ENCODE results near the gene GSTCD. TPM values are rescaled to one million over a fixed set of nuclear protein-coding genes. Genes with fewer than 3 reads are reported as not detected.

Gene GSTCD
- total and polyA plus RNA-seq, 2 donors (not counting 1 experiment from before 2014, with no cell fraction given), result 8.5 to 10.9 TPM

DNA sequence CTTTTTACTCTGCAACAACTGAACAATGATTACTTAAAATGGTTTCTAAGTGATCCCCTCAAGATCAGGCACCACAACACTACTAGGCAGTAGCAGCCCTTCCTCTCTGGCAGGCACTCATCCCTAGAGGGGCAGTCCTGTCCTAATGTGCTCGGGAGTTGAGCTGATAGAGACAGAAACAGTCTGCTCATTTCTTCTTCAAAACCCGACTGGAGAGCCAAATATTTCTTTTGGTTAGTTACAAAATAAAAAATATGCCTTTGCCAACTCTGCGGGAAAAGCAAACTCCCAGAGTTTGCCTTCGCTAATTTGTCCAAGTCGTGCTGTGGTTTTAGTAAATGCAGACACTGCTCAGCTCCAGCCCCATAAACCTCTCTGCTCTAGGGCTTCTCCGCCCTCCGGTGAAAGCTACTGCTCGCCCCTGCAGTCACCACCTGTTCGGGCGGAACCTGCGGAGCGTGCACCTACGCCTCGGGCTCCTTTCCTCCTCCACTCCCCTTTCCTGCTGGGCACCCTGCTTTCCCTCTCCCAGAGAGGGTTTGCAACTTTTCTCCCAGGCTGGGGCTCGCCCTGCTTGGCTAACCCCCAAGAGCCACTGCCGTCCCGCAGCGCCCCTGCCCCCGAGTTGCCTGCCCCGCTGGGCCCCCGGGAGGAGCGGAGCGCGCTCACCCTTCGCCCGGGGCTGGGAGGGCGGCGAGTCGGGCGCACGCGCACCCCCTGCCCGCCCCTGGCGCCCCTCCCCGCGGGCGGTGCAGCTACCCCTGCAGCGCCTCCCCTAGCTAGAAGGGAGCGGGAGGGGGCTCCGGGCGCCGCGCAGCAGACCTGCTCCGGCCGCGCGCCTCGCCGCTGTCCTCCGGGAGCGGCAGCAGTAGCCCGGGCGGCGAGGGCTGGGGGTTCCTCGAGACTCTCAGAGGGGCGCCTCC is 186.3 kb downstream of the GSTCD start, which contains the start of gene NPNT:
Gene NPNT (plus strand): TSS at position 812 of the 923 bp plus-strand sequence. CDS start 182 bp downstream, outside the sequence.
- peak within 1 kb of the TSS in 2 of 4 experiments; percentile 49 for H3K4me3 ChIP-seq (replicated peaks in 1 of 4; ENCODE audit: control extremely low read depth in 1 of 4, insufficient read depth in 1 of 4, low read depth in 3 of 4, low read length in 4 of 4)
- H2AFZ ChIP-seq (ENCODE audit: low read length), result no peak within 1 kb of the TSS
- H3K27ac ChIP-seq (ENCODE audit: insufficient read depth, low read length), result no peak within 1 kb of the TSS
- no peaks in the 10 kb centered on the region for H3K79me2 ChIP-seq (ENCODE audit: control insufficient read depth, insufficient read depth, low read length)
- H4K20me1 ChIP-seq (ENCODE audit: control insufficient read depth, extremely low read depth, insufficient read depth, low read length), result no peaks in the 10 kb centered on the region
- H3K4me2 ChIP-seq (ENCODE audit: extremely low read depth, insufficient read depth, low read length), result peak within 1 kb of the TSS; percentile 48
- H3K4me1 ChIP-seq (ENCODE audit: control insufficient read depth, extremely low read depth, insufficient read depth, low read length), result no peaks in the 10 kb centered on the region
- peak; percentile 30 to 50 for DNase-seq (ENCODE audit: low read depth in 2 of 2)
- H3K9ac ChIP-seq (ENCODE audit: insufficient read depth, low read length), result no peak within 1 kb of the TSS
- H3K9me3 ChIP-seq (ENCODE audit: control insufficient read depth, insufficient read depth, low read depth, low read length), result no peaks in the 10 kb centered on the region
- H3K36me3 ChIP-seq (ENCODE audit: control insufficient read depth, insufficient read depth, low read length), result no peaks in the 10 kb centered on the region
- TF ChIP-seq, protein P1, sequence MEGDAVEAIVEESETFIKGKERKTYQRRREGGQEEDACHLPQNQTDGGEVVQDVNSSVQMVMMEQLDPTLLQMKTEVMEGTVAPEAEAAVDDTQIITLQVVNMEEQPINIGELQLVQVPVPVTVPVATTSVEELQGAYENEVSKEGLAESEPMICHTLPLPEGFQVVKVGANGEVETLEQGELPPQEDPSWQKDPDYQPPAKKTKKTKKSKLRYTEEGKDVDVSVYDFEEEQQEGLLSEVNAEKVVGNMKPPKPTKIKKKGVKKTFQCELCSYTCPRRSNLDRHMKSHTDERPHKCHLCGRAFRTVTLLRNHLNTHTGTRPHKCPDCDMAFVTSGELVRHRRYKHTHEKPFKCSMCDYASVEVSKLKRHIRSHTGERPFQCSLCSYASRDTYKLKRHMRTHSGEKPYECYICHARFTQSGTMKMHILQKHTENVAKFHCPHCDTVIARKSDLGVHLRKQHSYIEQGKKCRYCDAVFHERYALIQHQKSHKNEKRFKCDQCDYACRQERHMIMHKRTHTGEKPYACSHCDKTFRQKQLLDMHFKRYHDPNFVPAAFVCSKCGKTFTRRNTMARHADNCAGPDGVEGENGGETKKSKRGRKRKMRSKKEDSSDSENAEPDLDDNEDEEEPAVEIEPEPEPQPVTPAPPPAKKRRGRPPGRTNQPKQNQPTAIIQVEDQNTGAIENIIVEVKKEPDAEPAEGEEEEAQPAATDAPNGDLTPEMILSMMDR (conservative IDR thresholded peaks at IDR 0.05 in 1 of 2, IDR thresholded peaks at IDR 0.05 in 1 of 2; ENCODE audit: low read depth in 1 of 2, low read length in 2 of 2), result no peak
- peak; percentile 87 for TF ChIP-seq EZH2 (IDR thresholded peaks at IDR 0.05; ENCODE audit: low read length, missing control alignments)
- peaks cover 40% of the 10 kb centered on the region for H3K27me3 ChIP-seq (ENCODE audit: control insufficient read depth, insufficient read depth, low read length)

DNA sequence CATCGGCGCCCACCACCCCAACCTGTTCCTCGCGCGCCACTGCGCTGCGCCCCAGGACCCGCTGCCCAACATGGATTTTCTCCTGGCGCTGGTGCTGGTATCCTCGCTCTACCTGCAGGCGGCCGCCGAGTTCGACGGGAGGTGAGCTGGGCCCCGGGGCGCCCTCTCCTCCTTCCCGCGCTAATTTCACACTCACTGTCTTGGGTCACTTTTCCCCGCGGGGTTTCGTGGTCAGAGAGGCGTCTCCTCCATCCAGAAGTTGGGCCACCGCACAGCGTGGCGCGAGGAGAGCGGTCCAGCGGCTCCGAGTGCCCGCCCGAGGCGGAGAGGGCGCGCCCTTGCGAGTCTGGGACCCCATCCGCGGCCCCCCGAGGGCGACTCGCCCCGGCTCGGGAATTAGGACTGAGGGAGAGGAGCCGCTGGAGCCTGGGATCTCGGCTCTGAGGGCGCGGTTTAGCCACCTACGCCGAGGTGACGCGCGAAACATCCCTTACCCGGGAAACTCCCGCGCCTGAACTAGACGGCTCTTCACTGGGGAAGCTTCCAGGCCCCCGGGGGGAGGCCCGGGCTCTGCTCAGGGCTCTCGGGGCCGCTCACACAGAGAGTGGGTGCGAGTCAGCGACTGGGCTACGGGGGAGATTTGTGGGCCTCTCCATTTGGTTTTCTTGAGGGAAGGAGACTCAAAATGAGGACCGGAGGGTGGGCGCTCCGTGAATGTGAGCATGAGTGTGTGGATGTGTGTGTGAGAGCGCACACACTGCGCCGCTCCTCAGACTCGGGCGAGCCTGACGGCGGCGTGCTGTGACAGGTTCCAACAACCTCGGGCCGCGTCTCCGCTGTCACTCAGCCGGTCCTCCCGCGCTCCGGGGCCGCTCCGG is 187.2 kb downstream of the GSTCD start:
- TF ChIP-seq, protein P1 (conservative IDR thresholded peaks at IDR 0.05 in 1 of 2, IDR thresholded peaks at IDR 0.05 in 1 of 2; ENCODE audit: low read depth in 1 of 2, low read length in 2 of 2), result no peak
- TF ChIP-seq EZH2 (IDR thresholded peaks at IDR 0.05; ENCODE audit: low read length, missing control alignments), result peak; percentile 83
- Histone ChIP-seq H3K79me2 (ENCODE audit: control insufficient read depth, insufficient read depth, low read length) (no peaks in the 10 kb centered on the region), H2AFZ (ENCODE audit: low read length) (no peak overlapping the region), H3K4me1 (ENCODE audit: control insufficient read depth, extremely low read depth, insufficient read depth, low read length) (no peaks in the 10 kb centered on the region), H3K9ac (ENCODE audit: insufficient read depth, low read length) (no peak overlapping the region), H3K4me3 (replicated peaks in 1 of 4; ENCODE audit: control extremely low read depth in 1 of 4, insufficient read depth in 1 of 4, low read depth in 3 of 4, low read length in 4 of 4) (peak overlapping the region in 2 of 4 experiments; percentile 43 to 49), H4K20me1 (ENCODE audit: control insufficient read depth, extremely low read depth, insufficient read depth, low read length) (no peaks in the 10 kb centered on the region), H3K27ac (ENCODE audit: insufficient read depth, low read length) (no peak overlapping the region), H3K36me3 (ENCODE audit: control insufficient read depth, insufficient read depth, low read length) (no peaks in the 10 kb centered on the region), H3K4me2 (ENCODE audit: extremely low read depth, insufficient read depth, low read length) (peak overlapping the region; percentile 40), H3K27me3 (ENCODE audit: control insufficient read depth, insufficient read depth, low read length) (peaks cover 40% of the 10 kb centered on the region), H3K9me3 (ENCODE audit: control insufficient read depth, insufficient read depth, low read depth, low read length) (no peaks in the 10 kb centered on the region)
- DNase-seq (ENCODE audit: low read depth in 2 of 2), result peak in 1 of 2 donors; percentile 4

All from fibroblast of lung (primary cell).